ENCODE measurements around the gene PIK3C2G.

The PIK3C2G gene

GRCh38 chr12:18270958-18271460 is 9.7 kb downstream of the PIK3C2G start:
- DNase-seq (ENCODE audit: low read depth): no peak

- no peak for DNase-seq (ENCODE audit: low read depth)
Observed at GRCh38 chr12:18275981-18276380, 14.7 kb downstream of the PIK3C2G start.

GRCh38 chr12:18277196-18277595 is 15.9 kb downstream of the PIK3C2G start:
- no peak for DNase-seq (ENCODE audit: low read depth)

- DNase-seq (ENCODE audit: low read depth): no peak
Observed at GRCh38 chr12:18280728-18281127, 19.4 kb downstream of the PIK3C2G start.

GRCh38 chr12:18281941-18282340 is 20.6 kb downstream of the PIK3C2G start:
- DNase-seq (ENCODE audit: low read depth): no peak

GRCh38 chr12:18283831-18284230 is 22.5 kb downstream of the PIK3C2G start:
- DNase-seq (ENCODE audit: low read depth): no peak

- DNase-seq (ENCODE audit: low read depth): no peak
Observed at GRCh38 chr12:18284386-18284785, 23.1 kb downstream of the PIK3C2G start.

- DNase-seq (ENCODE audit: low read depth): no peak
Observed at GRCh38 chr12:18285161-18285560, 23.8 kb downstream of the PIK3C2G start.

GRCh38 chr12:18290386-18290785 is 29.1 kb downstream of the PIK3C2G start:
- no peak for DNase-seq (ENCODE audit: low read depth)

GRCh38 chr12:18294889-18295288 is 33.6 kb downstream of the PIK3C2G start:
- DNase-seq (ENCODE audit: low read depth): no peak

GRCh38 chr12:18296201-18296908 is 35.0 kb downstream of the PIK3C2G start:
- no peak for DNase-seq (ENCODE audit: low read depth)

GRCh38 chr12:18296909-18297280 is 35.6 kb downstream of the PIK3C2G start:
- DNase-seq (ENCODE audit: low read depth): no peak

- no peak for DNase-seq (ENCODE audit: low read depth)
Observed at GRCh38 chr12:18297902-18298301, 36.6 kb downstream of the PIK3C2G start.

- DNase-seq (ENCODE audit: low read depth): no peak
Observed at GRCh38 chr12:18302809-18303430, 41.6 kb downstream of the PIK3C2G start.

- DNase-seq (ENCODE audit: low read depth): no peak
Observed at GRCh38 chr12:18304609-18305008, 43.3 kb downstream of the PIK3C2G start.

- no peak for DNase-seq (ENCODE audit: low read depth)
Observed at GRCh38 chr12:18306311-18306710, 45.0 kb downstream of the PIK3C2G start.

GRCh38 chr12:18313306-18313705 is 52.0 kb downstream of the PIK3C2G start:
- DNase-seq (ENCODE audit: low read depth): no peak

- no peak for DNase-seq (ENCODE audit: low read depth)
Observed at GRCh38 chr12:18320036-18320617, 58.8 kb downstream of the PIK3C2G start.

- DNase-seq (ENCODE audit: low read depth): no peak
Observed at GRCh38 chr12:18320976-18321375, 59.7 kb downstream of the PIK3C2G start.

- no peak for DNase-seq (ENCODE audit: low read depth)
Observed at GRCh38 chr12:18323159-18323558, 61.8 kb downstream of the PIK3C2G start.

- DNase-seq (ENCODE audit: low read depth): no peak
Observed at GRCh38 chr12:18327036-18327435, 65.7 kb downstream of the PIK3C2G start.

GRCh38 chr12:18332173-18332572 is 70.9 kb downstream of the PIK3C2G start:
- DNase-seq (ENCODE audit: low read depth): no peak

GRCh38 chr12:18339633-18340032 is 78.3 kb downstream of the PIK3C2G start:
- no peak for DNase-seq (ENCODE audit: low read depth)

Data from stimulated activated CD4-positive, alpha-beta T cell treated with anti-CD3 and anti-CD28 coated beads, Interleukin-2, amount 100 ng/mL, for 4 hours (primary cell).